DMS 273 (cell line): Measurements from ENCODE around the gene BAD.
A peak's percentile ranks its signal among the peaks of the same experiment; 100 is the strongest.

ENCODE experiments used
- DNase-seq: peaks from one replicate; lab custom pipeline; 2025; ENCODE audit not compliant: unreplicated experiment; lab: John Stamatoyannopoulos, UW

The BAD gene

DNA sequence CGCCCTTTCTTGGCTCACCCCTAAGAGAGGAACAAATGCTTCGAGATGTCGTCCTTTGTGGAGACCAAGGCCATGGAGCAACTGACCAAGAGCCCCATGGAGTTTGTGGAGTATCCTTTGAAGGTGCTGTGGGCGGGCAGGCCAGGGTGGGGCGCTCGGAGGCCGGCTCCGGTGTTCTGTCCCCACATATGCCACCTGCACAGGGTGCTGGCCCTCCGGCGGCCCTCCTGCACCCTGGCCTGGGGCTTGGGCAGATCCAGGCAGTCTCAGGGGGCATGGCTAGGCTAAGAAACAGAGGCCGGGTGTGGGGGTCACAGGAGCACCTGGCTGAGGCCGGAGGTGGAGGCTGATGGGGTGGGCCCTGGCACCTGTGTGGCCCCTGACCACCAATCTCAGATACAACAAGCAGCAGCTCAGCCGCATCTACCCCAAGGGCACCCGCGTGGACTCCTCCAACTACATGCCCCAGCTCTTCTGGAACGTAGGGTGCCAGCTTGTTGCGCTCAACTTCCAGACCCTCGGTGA, 22.8 kb downstream of the BAD start:
- no peak for DNase-seq

DNA sequence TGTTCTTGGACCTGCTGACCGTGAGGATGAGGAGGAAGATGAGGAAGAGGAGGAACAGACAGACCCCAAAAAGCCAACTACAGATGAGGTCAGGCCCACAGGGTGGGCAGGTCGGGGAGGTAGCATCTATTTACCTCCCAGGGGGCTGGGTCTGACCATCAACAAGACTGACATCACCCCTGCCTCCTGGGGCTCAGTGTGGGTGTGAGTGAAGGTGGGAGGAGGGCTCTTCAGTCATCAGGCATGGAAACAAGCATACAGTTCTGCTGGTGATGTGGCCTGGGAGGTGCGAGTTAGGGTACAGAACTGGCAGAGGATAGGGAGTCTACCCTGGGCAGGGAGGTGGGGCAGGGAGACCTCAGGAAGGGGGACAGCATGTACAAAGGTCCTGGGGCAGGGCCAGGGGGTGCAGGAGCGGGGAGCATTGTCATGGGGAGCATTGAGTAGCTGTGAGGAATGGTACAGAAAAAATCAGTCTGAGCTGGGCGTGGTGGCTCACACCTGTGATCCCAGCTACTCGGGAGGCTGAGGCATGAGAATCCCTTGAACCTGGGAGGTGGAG, 24.2 kb downstream of the BAD start:
- no peak for DNase-seq

DNA sequence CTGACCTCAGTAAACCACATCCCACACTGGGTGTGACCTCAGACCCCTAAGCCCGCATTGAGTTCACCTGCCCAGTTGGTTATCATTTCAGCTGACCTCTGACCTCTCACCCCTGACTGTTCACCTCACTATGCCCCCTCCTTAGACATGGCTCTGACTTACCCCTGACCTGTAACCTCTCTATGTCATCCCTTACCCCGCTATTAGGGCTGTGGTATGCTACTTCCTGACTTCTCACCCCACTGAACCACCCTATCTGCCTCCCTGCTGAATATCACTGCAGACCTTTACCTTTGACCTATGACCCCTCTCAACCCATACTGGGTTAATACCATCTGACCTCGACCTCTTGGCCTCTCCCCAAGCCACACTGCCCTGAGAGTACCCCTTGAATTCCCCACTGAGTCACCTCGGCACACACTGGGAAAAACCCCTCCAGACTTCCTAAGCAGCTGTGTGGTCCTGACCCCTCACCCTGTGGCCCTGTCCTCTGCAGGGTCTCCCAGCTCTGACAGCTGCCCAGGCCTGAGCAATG, 24.9 kb downstream of the BAD start:
- no peak for DNase-seq

DNA sequence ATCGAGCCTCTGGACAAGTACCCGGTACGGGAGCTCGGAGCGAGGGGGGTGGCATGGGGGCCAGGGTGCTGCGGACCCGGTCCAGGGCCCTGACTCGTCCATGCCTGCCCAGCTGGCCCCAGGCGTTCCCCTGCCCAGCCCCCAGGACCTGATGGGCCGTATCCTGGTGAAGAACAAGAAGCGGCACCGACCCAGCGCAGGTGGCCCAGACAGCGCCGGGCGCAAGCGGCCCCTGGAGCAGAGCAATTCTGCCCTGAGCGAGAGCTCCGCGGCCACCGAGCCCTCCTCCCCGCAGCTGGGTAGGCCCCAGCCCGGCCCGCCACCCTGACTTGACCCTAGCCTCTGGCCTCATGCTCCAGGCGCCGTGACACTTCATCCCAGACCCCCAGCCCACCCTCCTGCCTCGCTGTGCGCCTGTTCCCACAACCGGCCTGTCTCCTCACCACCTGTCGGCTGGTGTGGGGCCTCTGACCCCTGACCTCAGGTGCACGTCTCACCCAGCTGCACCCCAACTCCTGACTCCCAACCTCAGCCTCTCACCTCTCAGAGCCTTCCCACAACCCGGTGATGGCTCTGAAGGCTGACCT, 25.4 kb downstream of the BAD start:
- DNase-seq: no peak

DNA sequence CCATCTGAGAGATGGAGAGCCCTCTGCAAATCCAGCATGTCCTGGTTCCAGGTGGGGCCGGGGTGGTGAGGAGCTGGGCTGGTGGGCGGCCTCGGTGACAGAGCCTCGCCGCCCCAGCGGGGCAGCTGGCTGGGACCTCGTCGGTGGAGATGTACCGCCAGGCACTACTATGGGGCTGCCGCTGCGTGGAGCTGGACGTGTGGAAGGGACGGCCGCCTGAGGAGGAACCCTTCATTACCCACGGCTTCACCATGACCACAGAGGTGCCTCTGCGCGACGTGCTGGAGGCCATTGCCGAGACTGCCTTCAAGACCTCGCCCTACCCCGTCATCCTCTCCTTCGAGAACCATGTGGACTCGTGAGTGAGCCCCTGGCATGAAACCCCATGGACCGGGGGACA, 26.1 kb downstream of the BAD start:
- no peak for DNase-seq

DNA sequence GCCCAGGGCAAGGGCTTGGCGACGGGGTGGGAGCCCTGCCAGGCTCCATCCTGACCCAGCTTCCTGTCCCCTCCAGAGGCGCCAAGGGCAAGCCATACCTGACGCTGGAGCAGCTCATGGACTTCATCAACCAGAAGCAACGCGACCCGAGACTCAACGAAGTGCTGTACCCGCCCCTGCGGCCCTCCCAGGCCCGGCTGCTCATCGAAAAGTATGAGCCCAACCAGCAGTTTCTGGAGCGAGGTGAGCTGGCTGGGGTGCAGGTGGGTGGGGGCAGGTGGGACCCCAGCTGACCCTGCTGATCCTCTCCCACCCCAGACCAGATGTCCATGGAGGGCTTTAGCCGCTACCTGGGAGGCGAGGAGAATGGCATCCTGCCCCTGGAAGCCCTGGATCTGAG, 28.2 kb downstream of the BAD start:
- no peak for DNase-seq

DNA sequence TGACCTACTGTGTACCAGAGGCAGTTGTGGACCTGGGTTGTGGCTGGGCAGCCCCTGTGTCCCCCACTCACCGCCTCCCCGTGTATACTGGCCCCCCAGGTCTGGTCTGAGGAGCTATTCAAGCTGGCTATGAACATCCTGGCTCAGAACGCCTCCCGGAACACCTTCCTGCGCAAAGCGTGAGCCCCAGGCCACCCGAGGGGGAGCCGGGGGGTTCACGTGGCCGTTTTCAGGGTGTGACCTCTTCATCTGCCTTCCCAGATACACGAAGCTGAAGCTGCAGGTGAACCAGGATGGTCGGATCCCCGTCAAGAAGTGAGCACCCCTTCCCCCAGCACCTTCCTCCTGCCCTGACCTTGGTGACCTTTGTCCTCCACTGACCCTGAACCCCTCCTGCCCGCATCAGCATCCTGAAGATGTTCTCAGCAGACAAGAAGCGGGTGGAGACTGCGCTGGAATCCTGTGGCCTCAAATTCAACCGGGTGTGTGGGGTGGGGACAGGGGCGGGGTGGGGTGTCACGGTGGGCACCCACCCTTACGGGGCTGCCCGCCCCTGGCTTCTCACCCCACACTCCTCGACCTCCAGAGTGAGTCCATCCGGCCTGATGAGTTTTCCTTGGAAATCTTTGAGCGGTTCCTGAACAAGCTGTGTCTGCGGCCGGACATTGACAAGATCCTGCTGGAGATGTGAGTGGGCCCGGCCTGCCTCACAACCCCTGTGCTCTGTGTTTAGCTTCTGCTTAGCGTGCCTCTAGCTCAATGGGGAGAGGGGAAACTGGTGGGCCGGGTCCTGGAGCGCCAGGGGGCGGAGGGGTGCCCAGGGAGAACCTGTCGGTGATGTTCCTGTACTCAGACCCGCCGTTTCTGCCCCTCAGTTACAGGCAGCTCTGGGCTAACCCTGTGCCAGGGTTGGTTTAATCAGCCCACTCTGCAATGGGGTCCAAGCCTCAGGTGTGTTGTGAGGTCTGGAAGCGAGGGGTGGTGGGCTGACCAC, 29.0 kb downstream of the BAD start:
- DNase-seq: no peak

DNA sequence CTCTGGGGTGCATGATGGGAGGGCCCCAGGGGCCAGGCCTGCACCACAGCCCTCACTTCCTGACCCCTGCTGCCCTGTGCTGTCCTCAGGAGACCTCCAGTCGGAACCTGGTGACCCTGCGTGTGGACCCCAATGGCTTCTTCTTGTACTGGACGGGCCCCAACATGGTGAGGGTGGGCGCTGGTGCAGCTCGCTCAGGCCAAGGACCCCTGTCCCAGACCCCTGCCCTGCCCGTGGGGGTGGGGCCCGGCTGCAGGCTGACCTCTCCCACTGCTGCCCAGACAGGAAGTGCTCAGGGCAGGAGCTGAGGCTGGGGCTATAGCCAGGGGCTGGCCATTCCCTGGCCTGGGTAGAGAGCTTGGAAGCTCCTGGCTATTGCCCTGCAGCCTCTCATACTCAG, 30.1 kb downstream of the BAD start:
- no peak for DNase-seq

DNA sequence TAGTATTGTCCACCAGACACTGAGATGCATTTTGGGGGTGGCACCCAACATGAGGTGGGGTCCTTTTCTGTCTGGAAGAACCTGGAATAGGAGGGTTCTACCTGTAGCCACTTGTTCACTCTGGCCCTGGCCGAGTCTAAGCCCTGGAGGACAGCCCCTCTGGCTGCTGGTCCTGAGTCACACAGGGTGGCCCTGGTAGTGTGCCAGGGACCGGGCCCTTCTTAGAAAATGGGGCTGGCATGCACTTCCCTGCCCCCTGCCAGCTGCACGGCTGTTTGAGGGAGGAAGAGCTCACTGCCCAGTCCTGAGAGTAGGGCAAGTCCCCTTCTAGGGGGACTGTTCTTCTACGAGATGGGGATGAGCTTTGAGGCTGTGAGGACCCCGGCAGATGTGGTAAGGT, 31.0 kb downstream of the BAD start:
- DNase-seq: no peak

DNA sequence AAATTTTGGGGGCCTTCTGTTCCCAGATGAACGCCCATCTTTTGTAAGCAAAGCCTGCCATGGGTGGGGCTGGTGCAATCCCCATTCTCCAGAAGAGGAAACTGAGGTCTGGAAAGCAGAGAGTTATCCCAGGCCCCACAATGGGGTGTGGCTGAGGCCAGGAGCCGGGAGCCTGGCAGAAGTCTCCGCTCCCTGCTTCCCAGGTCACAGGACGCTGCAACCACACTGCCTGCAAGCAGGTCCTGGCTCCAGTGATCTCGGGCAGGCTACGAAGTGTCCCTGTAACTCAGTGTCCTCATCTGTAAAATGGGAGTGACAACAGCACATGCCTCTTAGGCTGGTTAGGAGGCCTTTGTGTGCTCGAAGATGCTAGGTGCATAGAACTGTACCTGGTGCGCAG, 31.4 kb downstream of the BAD start:
- DNase-seq: no peak

DNA sequence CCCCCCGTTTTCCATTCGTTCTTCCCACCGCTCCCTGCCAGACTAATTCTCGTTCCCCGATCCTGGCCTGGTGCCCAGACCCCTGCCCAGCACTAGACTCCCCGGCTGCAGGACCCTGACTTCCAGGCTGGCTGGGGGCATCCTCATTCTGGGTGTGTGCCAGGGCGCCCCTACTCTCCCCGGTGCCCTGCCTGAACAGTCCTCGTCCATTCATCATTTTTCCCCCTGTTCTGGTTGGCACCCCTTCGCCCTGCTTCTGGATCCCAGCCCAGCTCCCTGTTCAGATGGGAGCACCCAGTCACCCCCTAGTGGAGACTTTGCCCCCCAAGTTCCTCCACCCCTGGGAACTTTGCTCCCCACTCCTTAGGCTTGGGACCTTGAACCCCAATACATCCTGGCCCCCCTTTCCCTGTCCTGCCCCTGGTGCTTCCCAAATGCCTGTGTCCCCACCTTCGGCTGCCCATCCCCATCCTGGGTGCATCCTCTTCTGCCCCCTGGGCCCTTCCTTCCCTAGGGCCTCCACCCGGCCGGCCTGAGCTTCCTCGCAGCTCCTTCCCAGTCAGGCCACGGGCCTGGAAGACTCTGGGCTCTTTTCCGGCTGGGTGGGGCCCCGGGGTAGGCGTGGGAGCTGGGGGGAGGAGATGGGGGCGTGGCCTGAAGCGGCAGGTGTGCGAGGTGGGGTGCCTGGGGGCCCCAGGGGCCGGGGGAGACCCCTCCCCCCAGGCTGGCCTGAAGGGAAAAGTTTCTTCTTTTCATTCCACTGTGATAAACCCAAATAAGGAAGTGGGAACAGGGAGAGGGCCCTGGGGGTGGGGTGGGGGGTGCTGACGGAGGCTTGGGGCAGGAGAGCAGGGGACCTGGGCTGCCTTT, 32.2 kb downstream of the BAD start:
- no peak for DNase-seq

DNA sequence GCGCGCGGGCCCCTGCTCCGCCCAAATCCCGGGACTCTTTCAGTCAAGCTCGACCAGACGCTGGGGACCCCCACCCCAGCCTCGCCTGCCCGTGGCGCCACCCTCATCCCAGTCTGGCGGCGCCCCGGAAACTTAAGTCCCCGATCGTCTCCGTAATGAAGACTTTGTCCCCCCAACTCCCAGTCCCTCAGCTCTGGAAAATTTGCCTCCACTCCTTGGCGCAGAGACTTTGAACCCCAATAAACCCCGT, 32.8 kb downstream of the BAD start:
- no peak for DNase-seq

DNA sequence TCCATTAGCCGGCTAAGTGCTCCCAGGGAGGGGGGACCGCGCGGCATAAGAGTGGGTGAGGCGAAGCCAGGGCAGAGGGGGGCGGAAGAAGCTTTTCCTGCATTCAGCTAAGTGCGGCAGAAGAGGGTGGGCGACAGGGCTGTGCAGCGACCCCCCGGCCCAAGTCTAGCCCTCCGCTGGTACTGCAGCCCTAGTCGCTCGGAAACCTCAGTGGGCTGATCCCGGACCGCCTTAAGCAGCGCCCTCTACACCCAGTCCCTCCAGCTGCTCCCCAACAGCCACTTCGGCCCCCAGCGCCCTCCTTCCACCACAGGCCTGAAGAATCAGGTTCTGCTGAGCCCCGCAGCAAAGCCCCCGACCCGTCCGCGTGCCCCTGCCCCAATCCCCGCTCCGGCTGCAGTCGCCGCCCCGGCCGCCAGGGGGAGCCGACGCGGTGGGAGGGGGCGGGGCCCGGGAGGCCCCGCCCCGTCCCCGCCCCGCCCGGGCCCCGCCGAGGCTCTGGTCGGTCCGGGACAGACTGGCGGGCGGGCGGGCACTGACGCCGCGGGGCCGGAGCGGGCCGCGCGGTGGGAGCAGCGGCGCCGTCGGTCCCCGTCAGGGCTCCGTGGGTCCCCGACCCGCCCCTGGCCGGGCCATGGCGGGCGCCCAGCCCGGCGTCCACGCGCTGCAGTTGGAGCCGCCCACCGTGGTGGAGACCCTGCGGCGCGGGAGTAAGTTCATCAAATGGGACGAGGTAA, 33.3 kb downstream of the BAD start, which contains the start of gene PLCB3:
Gene PLCB3, plus strand, starts transcription at position 515 of the 737 bp plus-strand sequence. Its CDS starts 120 bp downstream, at position 635.
- peak; percentile 75 for DNase-seq

DNA sequence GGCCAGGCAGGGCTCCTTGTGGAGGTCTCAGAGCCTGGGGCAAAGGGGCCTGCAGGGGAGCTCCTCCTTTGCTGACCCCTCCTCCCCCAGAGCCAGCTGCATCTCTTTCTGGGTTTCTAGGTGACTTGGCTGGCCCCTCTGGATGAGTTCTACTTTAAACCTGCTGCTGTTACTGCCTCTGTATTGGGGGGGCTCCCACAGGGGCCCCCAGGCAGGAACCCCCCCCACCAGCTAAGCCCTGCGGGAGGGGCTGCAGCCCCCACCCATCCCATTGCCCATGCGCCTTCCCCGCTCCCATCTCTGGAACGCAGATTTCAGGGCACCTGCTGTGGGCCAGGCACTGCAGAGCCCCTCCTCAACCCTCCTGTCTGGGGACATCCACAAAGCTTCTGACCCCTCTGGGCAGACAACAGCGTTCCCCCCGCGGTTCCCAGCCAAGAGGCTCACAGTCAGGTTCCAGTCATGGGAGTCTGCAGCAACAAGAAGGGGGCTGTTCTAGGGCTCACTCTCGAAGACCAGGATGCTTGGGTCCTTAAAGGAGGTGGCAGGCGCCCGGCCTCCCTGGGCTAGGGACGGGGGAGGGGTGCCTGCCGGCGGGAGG, 34.0 kb downstream of the BAD start:
- peak; percentile 57 for DNase-seq

DNA sequence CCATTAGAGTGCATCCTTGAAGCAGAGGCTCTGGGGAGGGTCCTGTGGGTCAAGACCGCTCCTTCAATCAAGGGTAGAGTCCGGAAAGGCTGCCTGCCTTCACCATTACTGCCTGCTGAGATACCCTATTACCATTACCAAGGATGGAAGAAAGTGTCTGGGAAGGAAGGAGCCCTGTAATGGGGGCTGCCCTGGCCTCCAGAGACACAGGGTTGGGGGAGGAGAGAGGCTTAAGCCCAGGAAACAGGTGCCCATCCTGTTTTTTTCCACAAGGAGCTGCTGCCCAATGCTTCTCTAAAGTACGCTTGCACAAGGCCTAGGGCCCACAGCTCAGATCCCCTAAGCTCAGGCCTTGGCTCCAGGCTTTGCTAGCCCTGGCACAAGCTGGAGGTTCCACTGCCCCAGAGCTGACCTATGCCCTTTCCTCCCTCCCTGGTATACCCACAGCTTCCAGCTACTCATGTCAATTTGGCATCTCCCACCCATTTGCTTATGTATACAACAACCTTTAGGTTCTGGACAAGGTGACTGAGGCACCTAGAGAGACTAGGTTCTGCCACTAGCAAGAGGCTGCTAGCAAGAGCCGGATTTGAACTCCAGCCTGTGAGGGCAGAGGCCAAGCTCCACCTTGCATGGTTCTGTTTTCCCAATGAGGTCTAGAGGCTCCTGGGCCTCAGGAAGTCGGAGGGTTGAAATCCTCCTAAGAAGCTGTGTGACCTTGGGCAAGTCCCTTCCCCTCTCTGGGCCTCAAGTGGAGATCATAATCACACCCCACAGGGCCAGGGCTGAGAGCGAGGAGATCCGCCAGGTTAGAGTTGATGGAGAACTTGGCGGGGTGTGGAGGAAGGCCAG, 34.7 kb downstream of the BAD start:
- DNase-seq: no peak

DNA sequence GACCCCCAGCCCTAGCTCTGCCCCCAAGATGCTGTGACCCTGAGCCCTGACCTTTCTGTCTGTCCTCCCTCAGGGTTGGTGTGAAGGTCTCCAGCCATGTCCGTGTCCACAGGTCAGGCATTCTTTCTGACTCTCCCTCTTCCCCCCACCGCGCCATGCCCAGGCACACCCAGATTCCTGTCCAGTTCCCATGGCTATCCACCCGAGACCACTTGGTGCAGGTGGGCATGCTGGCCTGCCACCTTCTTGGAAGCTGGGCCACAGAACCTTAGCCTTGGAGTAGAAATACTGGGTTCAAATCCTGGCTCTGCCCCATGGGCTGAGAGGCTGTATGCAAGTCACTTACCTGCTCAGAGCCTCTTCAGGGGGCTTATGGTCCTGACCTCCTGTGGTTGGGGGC, 35.4 kb downstream of the BAD start:
- no peak for DNase-seq

DNA sequence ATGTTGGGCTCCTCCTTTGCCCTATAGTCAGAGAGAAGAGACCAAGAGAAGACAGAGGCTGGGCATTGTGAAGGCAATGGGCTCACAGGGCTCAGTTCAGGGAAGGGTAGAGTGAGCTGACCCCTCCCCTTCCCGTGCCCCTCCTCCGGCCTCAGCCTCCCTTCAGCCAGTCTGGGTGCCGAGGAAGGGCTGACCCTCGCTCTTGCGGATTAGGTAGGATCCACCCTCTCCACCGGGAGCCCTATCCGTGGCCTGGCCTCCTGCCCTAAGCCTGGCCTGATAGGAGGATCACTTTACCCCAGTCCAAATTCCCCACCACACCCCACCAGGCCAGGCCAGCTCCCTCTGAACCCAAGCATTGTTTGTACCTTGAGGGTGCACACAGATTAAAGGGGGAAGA, 35.9 kb downstream of the BAD start:
- DNase-seq: no peak

DNA sequence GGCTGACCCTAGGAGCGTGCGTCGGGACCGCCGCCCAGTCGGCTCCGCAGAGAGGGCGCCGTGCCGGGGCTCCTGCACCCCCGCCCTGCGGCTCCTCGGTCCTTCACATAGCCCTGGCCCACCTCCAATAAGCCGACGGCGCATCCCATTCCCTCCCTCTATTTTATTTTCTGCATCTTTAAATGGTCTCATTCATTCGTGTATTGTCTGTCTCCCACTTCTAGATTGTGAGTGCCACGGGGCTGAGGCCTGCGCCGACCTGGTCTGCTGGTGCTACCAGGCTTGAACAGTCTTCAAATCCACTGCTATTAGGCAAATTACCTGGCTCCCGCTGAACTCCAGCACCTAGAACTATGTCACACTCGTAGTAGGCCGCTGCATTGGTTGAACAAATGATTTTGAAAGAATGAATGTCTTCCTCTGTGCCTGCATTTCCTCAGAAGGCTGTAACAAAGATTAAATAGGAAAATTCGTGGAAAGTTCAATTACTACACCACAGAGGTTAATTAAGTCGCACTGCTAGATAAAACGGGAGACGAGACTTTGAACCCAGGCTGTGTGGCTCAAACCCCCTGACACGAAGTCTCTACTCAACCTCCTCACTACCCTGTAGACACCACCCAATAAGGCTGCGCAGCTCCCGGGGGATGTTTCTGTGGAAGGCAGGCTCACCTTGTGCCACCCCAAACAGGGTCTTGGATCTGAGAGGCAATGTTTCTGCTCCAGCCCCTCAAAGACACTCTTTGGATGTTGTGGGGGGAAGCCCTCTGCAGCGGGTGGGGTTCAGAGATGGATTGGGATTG, 36.5 kb downstream of the BAD start:
- no peak for DNase-seq
